MCF 10A (cell line): Measurements from ENCODE around the gene ZNF786. TPM values are rescaled to one million over a fixed set of nuclear protein-coding genes. Genes with fewer than 3 reads are reported as not detected.

Source experiments
- BruUV-seq: library from RNA; stranded (reverse); fragments of 400-500 nt; replicated peaks from 2 replicates; lab custom pipeline; 2021; lab: Mats Ljungman, UMichigan
- CTCF ChIA-PET: fragments of 300-600 bp; sonication (Branson Sonifier 250); formaldehyde crosslinking; extraction: SDS; loops from one replicate; lab custom pipeline; 2021; ENCODE audit warnings: antibody characterized with exemption, inconsistent platforms; lab: Yijun Ruan, JAX
- POLR2A ChIA-PET: fragments of 300-600, 350-650 bp; sonication (Branson Sonifier 250); formaldehyde crosslinking; extraction: SDS; loops from one replicate; lab custom pipeline; 2020; ENCODE audit warnings: antibody characterized with exemption, inconsistent platforms; lab: Yijun Ruan, JAX
- DNase-seq: peaks from one replicate; pipeline ENCODE4 v3.0.0-alpha.2; 2018; ENCODE audit not compliant: unreplicated experiment
- H3K27ac Mint-ChIP-seq: one replicate; pipeline ENCODE4 v1.8.0; 2022; ENCODE audit warnings: mild to moderate bottlenecking, low read depth, mixed read lengths; ENCODE audit not compliant: unreplicated experiment
- H3K27me3 Mint-ChIP-seq: one replicate; pipeline ENCODE4 v1.8.0; 2022; ENCODE audit warnings: mixed read lengths; ENCODE audit not compliant: insufficient read depth, unreplicated experiment
- H3K36me3 Mint-ChIP-seq: one replicate; pipeline ENCODE4 v1.8.0; 2022; ENCODE audit warnings: mild to moderate bottlenecking, moderate library complexity, mixed read lengths; ENCODE audit not compliant: insufficient read depth, unreplicated experiment
- H3K4me1 Mint-ChIP-seq: one replicate; pipeline ENCODE4 v1.8.0; 2022; ENCODE audit warnings: mixed read lengths; ENCODE audit not compliant: insufficient read depth, unreplicated experiment
- H3K4me3 Mint-ChIP-seq: one replicate; pipeline ENCODE4 v1.8.0; 2022; ENCODE audit warnings: mild to moderate bottlenecking, moderate library complexity, mixed read lengths; ENCODE audit not compliant: unreplicated experiment
- H3K9me3 Mint-ChIP-seq: one replicate; pipeline ENCODE4 v1.8.0; 2022; ENCODE audit warnings: mixed read lengths; ENCODE audit not compliant: unreplicated experiment
- CTCF ChIP-seq: fragments of 200-600 bp; IDR thresholded peaks from one replicate; pipeline ENCODE4 v1.8.0; 2022; ENCODE audit warnings: antibody characterized with exemption, mild to moderate bottlenecking; ENCODE audit not compliant: unreplicated experiment
- intact Hi-C: fragments of 100-400 bp; cut with micrococcal nuclease; formaldehyde crosslinking; loops from 2 replicates; pipeline ENCODE4 v1.14.1; 2022
- total RNA-seq: library from RNA; stranded (reverse); gene quantifications from 2 replicates; pipeline ENCODE4 v1.2.3, GENCODE V29; 2022

Gene ZNF786
- total RNA-seq, 1 experiment from 2014 or later: 5.6 TPM

GRCh38 chr7:149103424-149103823, 12.9 kb upstream of the ZNF786 start:
- TF ChIP-seq CTCF: no peak
- no peak overlapping the region for H3K27ac Mint-ChIP-seq
- no peaks in the 10 kb centered on the region for H3K9me3 Mint-ChIP-seq
- POLR2A ChIA-PET: interaction anchor here (1.1 to 1.2 kb wide), 2 partner anchors 21 to 38 kb away, joined by 3 read pairs; no protein-coding TSS in a partner anchor
- DNase-seq: no peak
- H3K4me3 Mint-ChIP-seq: no peak overlapping the region
- H3K4me1 Mint-ChIP-seq: no peaks in the 10 kb centered on the region
- H3K27me3 Mint-ChIP-seq: no peaks in the 10 kb centered on the region
- no peaks in the 10 kb centered on the region for H3K36me3 Mint-ChIP-seq
- no TSS peak for BruUV-seq
- CTCF ChIA-PET: interaction anchor here (1.0 kb wide), 1 partner anchor 17 kb away, joined by 5 read pairs; no protein-coding TSS in a partner anchor
- intact Hi-C loops: no loop called here

GRCh38 chr7:149102666-149103065, 12.1 kb upstream of the ZNF786 start:
- intact Hi-C loops: no loop called here
- ChIA-PET CTCF (no interaction called here), POLR2A (no interaction called here)

GRCh38 chr7:149100821-149101220, 10.3 kb upstream of the ZNF786 start:
- no TSS peak for BruUV-seq
- ChIA-PET CTCF (no interaction called here), POLR2A (no interaction called here)
- Mint-ChIP-seq H3K27me3 (no peaks in the 10 kb centered on the region), H3K4me1 (no peaks in the 10 kb centered on the region), H3K36me3 (no peaks in the 10 kb centered on the region), H3K27ac (no peak overlapping the region), H3K4me3 (no peak overlapping the region), H3K9me3 (no peaks in the 10 kb centered on the region)
- DNase-seq: no peak
- intact Hi-C loops: no loop called here
- TF ChIP-seq CTCF: no peak

More at GRCh38 chr7:149102666-149103065, 12.1 kb upstream of the ZNF786 start:
- no TSS peak for BruUV-seq
- no peak for TF ChIP-seq CTCF
- no peak for DNase-seq
- Mint-ChIP-seq H3K9me3 (no peaks in the 10 kb centered on the region), H3K4me1 (no peaks in the 10 kb centered on the region), H3K4me3 (no peak overlapping the region), H3K27me3 (no peaks in the 10 kb centered on the region), H3K27ac (no peak overlapping the region), H3K36me3 (no peaks in the 10 kb centered on the region)

GRCh38 chr7:149099058-149099457, 8.5 kb upstream of the ZNF786 start:
- no TSS peak for BruUV-seq
- H3K27ac Mint-ChIP-seq: no peak overlapping the region
- H3K36me3 Mint-ChIP-seq: no peaks in the 10 kb centered on the region
- POLR2A ChIA-PET: interaction anchor here (0.7 kb wide), 1 partner anchor 9 kb away, joined by 3 read pairs; no protein-coding TSS in a partner anchor
- CTCF ChIA-PET: interaction anchor here (0.6 kb wide), 2 partner anchors 13 to 643 kb away, joined by 3 read pairs; no protein-coding TSS in a partner anchor
- no peak overlapping the region for H3K4me3 Mint-ChIP-seq
- H3K4me1 Mint-ChIP-seq: no peaks in the 10 kb centered on the region
- intact Hi-C loops: no loop called here
- no peaks in the 10 kb centered on the region for H3K9me3 Mint-ChIP-seq
- TF ChIP-seq CTCF: no peak
- no peak for DNase-seq
- H3K27me3 Mint-ChIP-seq: no peaks in the 10 kb centered on the region
